Panc1 (cell line): ENCODE data around the gene LRRC23. TPM values are rescaled to one million over a fixed set of nuclear protein-coding genes. Genes with fewer than 3 reads are reported as not detected.
A peak's percentile ranks its signal among the peaks of the same experiment; 100 is the strongest.
"Not testable (repeated sequence)": the region's sequence is repeated elsewhere in the genome, so short reads cannot be mapped to it uniquely, and the experiment has no call there.

ENCODE experiments used
- ATAC-seq: fragments of 200-7000 bp; cut with Tn5 transposase; 2 replicates; pipeline ENCODE4 v1.9.1; 2020; ENCODE audit warnings: mild to moderate bottlenecking, moderate library complexity
- BruUV-seq: library from RNA; stranded (reverse); fragments of 400-500 nt; replicated peaks from 2 replicates; lab custom pipeline; 2021; lab: Mats Ljungman, UMichigan
- CTCF ChIA-PET: fragments of 300-600 bp; sonication (Branson Sonifier 250); formaldehyde crosslinking; loops from one replicate; lab custom pipeline; 2022; ENCODE audit warnings: antibody characterized with exemption; lab: Charles Lee
- POLR2A ChIA-PET: fragments of 300-600 bp; sonication (Branson Sonifier 250); formaldehyde crosslinking; loops from one replicate; lab custom pipeline; 2022; ENCODE audit warnings: antibody characterized with exemption; lab: Charles Lee
- DNase-seq: peaks from one replicate; pipeline ENCODE4 v3.0.0-alpha.2; 2010; ENCODE audit warnings: low read depth, low spot score
- H3K27ac ChIP-seq: 2 replicates; pipeline ENCODE4 v1.5.1; 2011; ENCODE audit warnings: mild to moderate bottlenecking, low read length, inconsistent platforms
- H3K27me3 ChIP-seq: fragments of 200-500 bp; sonication (Bioruptor generic); 2 replicates; pipeline ENCODE4 v1.6.0; 2014; ENCODE audit warnings: low read length, inconsistent platforms; ENCODE audit not compliant: control insufficient read depth, insufficient read depth
- H3K36me3 ChIP-seq: fragments of 200-500 bp; sonication (Bioruptor generic); 2 replicates; pipeline ENCODE4 v1.5.1; 2014; ENCODE audit warnings: inconsistent platforms, mild to moderate bottlenecking, low read length, moderate library complexity; ENCODE audit not compliant: control insufficient read depth, insufficient read depth
- H3K4me1 ChIP-seq: 2 replicates; pipeline ENCODE4 v1.5.1; 2011; ENCODE audit warnings: inconsistent platforms, mild to moderate bottlenecking, low read length, moderate library complexity; ENCODE audit not compliant: control insufficient read depth, insufficient read depth
- H3K4me3 ChIP-seq, 2 experiments: 2 replicates each; pipeline ENCODE4 v1.5.1; 2011 to 2012; ENCODE audit warnings: low read depth in 2 of 2, low read length in 2 of 2, mild to moderate bottlenecking in 2 of 2, inconsistent platforms in 1 of 2, moderate library complexity in 1 of 2
- H3K9me3 ChIP-seq: fragments of 200-500 bp; sonication (Bioruptor generic); 2 replicates; pipeline ENCODE4 v1.5.1; 2014; ENCODE audit warnings: low read depth, mild to moderate bottlenecking, inconsistent platforms, low read length, moderate library complexity; ENCODE audit not compliant: control insufficient read depth, insufficient read depth
- CTCF ChIP-seq: fragments of 450-650 bp; IDR thresholded peaks from 2 replicates; pipeline ENCODE4 v1.5.1; 2017; ENCODE audit warnings: mild to moderate bottlenecking
- POLR2AphosphoS5 ChIP-seq: IDR thresholded peaks from 2 replicates; pipeline ENCODE4 v1.6.1; 2012; ENCODE audit warnings: mild to moderate bottlenecking, low read depth, low read length, moderate library complexity
- REST ChIP-seq, 2 experiments: IDR thresholded peaks; 2 replicates each; pipeline ENCODE4 v1.6.1; 2011 to 2012; ENCODE audit warnings: low read depth in 2 of 2, control low read depth in 1 of 2, low read length in 1 of 2, mild to moderate bottlenecking in 1 of 2, moderate library complexity in 1 of 2; ENCODE audit not compliant: insufficient read depth in 1 of 2
- SIN3A ChIP-seq: IDR thresholded peaks from 2 replicates; pipeline ENCODE4 v1.6.1; 2012; ENCODE audit warnings: low read depth, mild to moderate bottlenecking, low read length, moderate library complexity, borderline replicate concordance; ENCODE audit not compliant: insufficient read depth
- TCF7L2 ChIP-seq: IDR thresholded peaks from 2 replicates; pipeline ENCODE4 v1.6.1; 2011; ENCODE audit warnings: mild to moderate bottlenecking, low read depth, low read length, inconsistent platforms
- in situ Hi-C: cut with HindIII; loops from 2 replicates; pipeline ENCODE4 v1.10.0; 2016; ENCODE audit warnings: low sequenced_read_pairs, low pct_unique_long_range_greater_than_20kb
- intact Hi-C: fragments of 100-400 bp; cut with micrococcal nuclease; formaldehyde crosslinking; loops from one replicate; pipeline ENCODE4 v1.10.0; 2022; ENCODE audit not compliant: unreplicated experiment
- total RNA-seq: library from RNA; stranded (reverse); gene quantifications from one replicate; pipeline ENCODE4 v1.2.1, GENCODE V29; 2021; ENCODE audit not compliant: unreplicated experiment

The LRRC23 gene
- total RNA-seq, 1 experiment from 2014 or later = 6.5 TPM

- no peaks in the 10 kb centered on the region for H3K9me3 ChIP-seq
- TF ChIP-seq CTCF (no peak), REST (IDR thresholded peaks at IDR 0.05; ENCODE audit: insufficient read depth in 1 of 2, low read depth in 2 of 2, low read length in 1 of 2) (no peak), SIN3A (peak; percentile 84; the same call in 1 of the 2 replicates), POLR2AphosphoS5 (peak; percentile 73; the same call in 1 of the 2 replicates), TCF7L2 (no peak)
- DNase-seq (no peak), ATAC-seq (peak; percentile 84)
- ChIA-PET POLR2A (interaction anchor here (0.6 kb wide), 3 partner anchors 339 to 407 kb away, joined by 3 to 8 read pairs (median 7); partner anchors contain the start of gene GAPDH), CTCF (interaction anchor here (0.6 to 1.4 kb wide), 4 partner anchors 18 to 120 kb away, joined by 3 to 6 read pairs (median 4); partner anchors contain the start of genes CDCA3, MLF2 and USP5)
- H3K4me1 ChIP-seq = peaks cover 23% of the 10 kb centered on the region
- no TSS peak for BruUV-seq
- in situ Hi-C loops (no loop called here), intact Hi-C loops (no loop called here)
- peaks cover 6% of the 10 kb centered on the region; the same call in 1 of the 2 replicates for H3K36me3 ChIP-seq
- H3K27ac ChIP-seq = peak within 1 kb of the TSS; percentile 89
- peak within 1 kb of the TSS; percentile 75 to 84 for H3K4me3 ChIP-seq
- no peaks in the 10 kb centered on the region for H3K27me3 ChIP-seq
Observed at GRCh38 chr12:6873094-6874014, 31.3 kb upstream of the LRRC23 start, which contains the start of gene SPSB2. TSS of gene SPSB2 (minus strand) at chr12:6873303. CDS start at chr12:6872901, 402 bp downstream.

- BruUV-seq, ATAC-seq, H3K27me3 ChIP-seq, H3K9me3 ChIP-seq, in situ Hi-C loops, H3K36me3 ChIP-seq, DNase-seq, intact Hi-C loops: not testable (repeated sequence)
- POLR2A ChIA-PET = interaction anchor here (0.6 kb wide), 2 partner anchors 340 to 408 kb away, joined by 3 to 8 read pairs; no protein-coding TSS in a partner anchor
- peak overlapping the region; percentile 89 for H3K27ac ChIP-seq
- H3K4me1 ChIP-seq = peaks cover 19% of the 10 kb centered on the region
- CTCF ChIA-PET = interaction anchor here (0.6 kb wide), 1 partner anchor 53 kb away, joined by 6 read pairs; no protein-coding TSS in a partner anchor
- H3K4me3 ChIP-seq = peak overlapping the region; percentile 75 to 84
Observed at GRCh38 chr12:6874015-6874368, 30.6 kb upstream of the LRRC23 start.

- DNase-seq, H3K4me1 ChIP-seq, intact Hi-C loops, H3K9me3 ChIP-seq, CTCF ChIA-PET, POLR2A ChIA-PET, ATAC-seq, in situ Hi-C loops, BruUV-seq, H3K27ac ChIP-seq, H3K36me3 ChIP-seq, H3K4me3 ChIP-seq, H3K27me3 ChIP-seq: not testable (repeated sequence)
Observed at GRCh38 chr12:6879824-6880223, 24.8 kb upstream of the LRRC23 start.
